Loucy (cell line): ENCODE results near the gene DDN.

ENCODE experiments used
- H2AFZ ChIP-seq: fragments of 200-600 bp; sonication (generic); 2 replicates; pipeline ENCODE4 v1.6.0; 2016; ENCODE audit warnings: antibody characterized with exemption, mild to moderate bottlenecking, low read length, moderate library complexity
- H3F3A ChIP-seq: fragments of 200-600 bp; 2 replicates; pipeline ENCODE4 v1.6.0; 2016; ENCODE audit warnings: antibody characterized with exemption, low read depth, mild to moderate bottlenecking
- H3K27me3 ChIP-seq: fragments of 200-600 bp; sonication (generic); 2 replicates; pipeline ENCODE4 v1.6.1; 2014; ENCODE audit warnings: low read length, mild to moderate bottlenecking; ENCODE audit not compliant: insufficient read depth, poor library complexity, severe bottlenecking
- H3K36me3 ChIP-seq: fragments of 200-600 bp; sonication (generic); 2 replicates; pipeline ENCODE4 v1.6.1; 2016; ENCODE audit warnings: low read length; ENCODE audit not compliant: insufficient read depth
- H3K4me1 ChIP-seq: fragments of 200-600 bp; sonication (generic); 2 replicates; pipeline ENCODE4 v1.5.1; 2014; ENCODE audit warnings: low read length, mild to moderate bottlenecking; ENCODE audit not compliant: insufficient read depth, poor library complexity, severe bottlenecking
- H3K4me2 ChIP-seq: fragments of 200-600 bp; sonication (generic); 2 replicates; pipeline ENCODE4 v1.6.0; 2014; ENCODE audit warnings: antibody characterized with exemption, low read length, low read depth, mild to moderate bottlenecking; ENCODE audit not compliant: poor library complexity, severe bottlenecking
- H3K4me3 ChIP-seq: fragments of 200-600 bp; sonication (generic); 2 replicates; pipeline ENCODE4 v1.5.1; 2014; ENCODE audit warnings: low read length, mild to moderate bottlenecking, mixed read lengths; ENCODE audit not compliant: poor library complexity, severe bottlenecking
- H3K79me2 ChIP-seq: fragments of 200-600 bp; sonication (generic); 2 replicates; pipeline ENCODE4 v1.6.1; 2014; ENCODE audit warnings: low read length; ENCODE audit not compliant: insufficient read depth
- H3K9ac ChIP-seq: fragments of 200-600 bp; sonication (generic); 2 replicates; pipeline ENCODE4 v1.6.0; 2014; ENCODE audit warnings: mild to moderate bottlenecking, low read depth, low read length, moderate library complexity; ENCODE audit not compliant: poor library complexity, severe bottlenecking
- H3K9me2 ChIP-seq: fragments of 200-600 bp; sonication (generic); replicated peaks from 2 replicates; pipeline ENCODE4 v1.6.1; 2016; ENCODE audit warnings: low read depth, low read length, mixed read lengths
- H3K9me3 ChIP-seq: fragments of 200-600 bp; sonication (generic); 2 replicates; pipeline ENCODE4 v1.6.1; 2014; ENCODE audit warnings: mild to moderate bottlenecking, antibody characterized with exemption, low read length, low read depth; ENCODE audit not compliant: insufficient read depth
- H4K20me1 ChIP-seq: fragments of 200-600 bp; sonication (generic); 2 replicates; pipeline ENCODE4 v1.6.0; 2014; ENCODE audit warnings: antibody characterized with exemption, low read length, mild to moderate bottlenecking; ENCODE audit not compliant: insufficient read depth, poor library complexity, severe bottlenecking
- CTCF ChIP-seq: fragments of 200-600 bp; sonication (generic); conservative IDR thresholded peaks from 2 replicates; pipeline ENCODE4 v1.5.1; 2014; ENCODE audit warnings: mild to moderate bottlenecking, antibody characterized with exemption, low read length
- EZH2phosphoT487 ChIP-seq: fragments of 200-600 bp; IDR thresholded peaks from 2 replicates; pipeline ENCODE4 v1.6.1; 2018; ENCODE audit warnings: antibody characterized with exemption, mild to moderate bottlenecking, moderate library complexity, borderline replicate concordance

Gene DDN

GRCh38 chr12:49014547-49014946 is 15.4 kb upstream of the DDN start:
- H3K4me3 ChIP-seq = no peak overlapping the region

GRCh38 chr12:49013428-49013827 is 14.3 kb upstream of the DDN start:
- H3K36me3 ChIP-seq = no peaks in the 10 kb centered on the region
- no peak overlapping the region for H3K4me2 ChIP-seq
- no peaks in the 10 kb centered on the region for H3K9me2 ChIP-seq
- H3K27me3 ChIP-seq = no peaks in the 10 kb centered on the region
- H3K4me3 ChIP-seq = no peak overlapping the region
- H3K4me1 ChIP-seq = peaks cover 7% of the 10 kb centered on the region
- no peak overlapping the region for H3K9ac ChIP-seq
- TF ChIP-seq CTCF = no peak
- no peak for TF ChIP-seq EZH2phosphoT487
- H4K20me1 ChIP-seq = no peaks in the 10 kb centered on the region
- H3K9me3 ChIP-seq = no peaks in the 10 kb centered on the region
- H3K79me2 ChIP-seq = 0 out of 2 replicates have a peak, but pooled peaks cover 11% of the 10 kb centered on the region
- H3F3A ChIP-seq = no peaks in the 10 kb centered on the region
- no peak overlapping the region for H2AFZ ChIP-seq

More at GRCh38 chr12:49014547-49014946, 15.4 kb upstream of the DDN start:
- Histone ChIP-seq H3K9me2 (no peaks in the 10 kb centered on the region), H4K20me1 (no peaks in the 10 kb centered on the region), H3K4me1 (peaks cover 15% of the 10 kb centered on the region), H3K79me2 (0 out of 2 replicates have a peak, but pooled peaks cover 11% of the 10 kb centered on the region), H3K4me2 (no peak overlapping the region), H3F3A (peaks cover 6% of the 10 kb centered on the region), H3K9ac (no peak overlapping the region), H3K9me3 (no peaks in the 10 kb centered on the region), H3K36me3 (no peaks in the 10 kb centered on the region), H3K27me3 (no peaks in the 10 kb centered on the region), H2AFZ (no peak overlapping the region)
- TF ChIP-seq EZH2phosphoT487 (no peak), CTCF (0 out of 2 replicates have a peak, but pooled peaks have one; percentile 9)

- Histone ChIP-seq H3K36me3 (no peaks in the 10 kb centered on the region), H3K79me2 (0 out of 2 replicates have a peak, but pooled peaks cover 8% of the 10 kb centered on the region), H3K9me3 (no peaks in the 10 kb centered on the region), H3K4me1 (peaks cover 4% of the 10 kb centered on the region), H4K20me1 (no peaks in the 10 kb centered on the region), H3F3A (no peaks in the 10 kb centered on the region), H3K27me3 (no peaks in the 10 kb centered on the region), H3K9ac (no peak overlapping the region), H2AFZ (no peak overlapping the region), H3K4me2 (no peak overlapping the region), H3K4me3 (no peak overlapping the region), H3K9me2 (no peaks in the 10 kb centered on the region)
- TF ChIP-seq CTCF = no peak
- TF ChIP-seq EZH2phosphoT487 = no peak
These were observed 13.6 kb upstream of the DDN start for GRCh38 chr12:49012739-49013138.
